RWPE2 (cell line): Measurements from ENCODE around the gene GDF10.
A peak's percentile ranks its signal among the peaks of the same experiment; 100 is the strongest.

Source experiments
- ATAC-seq: fragments of 200-7000 bp; cut with Tn5 transposase; 3 replicates; pipeline ENCODE4 v1.9.1; 2021; ENCODE audit warnings: low read depth
- DNase-seq: peaks from one replicate; pipeline ENCODE4 v3.0.0-alpha.2; 2020; ENCODE audit warnings: low spot score
- H3K27ac ChIP-seq: fragments of 450-650 bp; 2 replicates; pipeline ENCODE4 v1.5.1; 2017; ENCODE audit warnings: mild to moderate bottlenecking; ENCODE audit not compliant: poor library complexity, severe bottlenecking
- H3K27me3 ChIP-seq: fragments of 250-450 bp; sonication (Bioruptor Pico); 2 replicates; pipeline ENCODE4 v1.5.1; 2021; ENCODE audit warnings: mild to moderate bottlenecking, moderate library complexity; ENCODE audit not compliant: insufficient read depth, poor library complexity, severe bottlenecking
- H3K36me3 ChIP-seq: fragments of 250-450 bp; sonication (Bioruptor Pico); 2 replicates; pipeline ENCODE4 v1.5.1; 2020; ENCODE audit warnings: low read depth, mild to moderate bottlenecking, moderate library complexity
- H3K4me1 ChIP-seq: fragments of 250-450 bp; sonication (Bioruptor Pico); 2 replicates; pipeline ENCODE4 v1.5.1; 2021; ENCODE audit warnings: mild to moderate bottlenecking, moderate library complexity; ENCODE audit not compliant: insufficient read depth, poor library complexity, severe bottlenecking
- H3K4me3 ChIP-seq: fragments of 250-450 bp; sonication (Bioruptor Pico); 2 replicates; pipeline ENCODE4 v1.5.1; 2021; ENCODE audit warnings: mild to moderate bottlenecking, moderate library complexity; ENCODE audit not compliant: severe bottlenecking
- H3K9me3 ChIP-seq: fragments of 250-450 bp; sonication (Bioruptor Pico); 2 replicates; pipeline ENCODE4 v1.5.1; 2021; ENCODE audit warnings: mild to moderate bottlenecking, moderate library complexity; ENCODE audit not compliant: severe bottlenecking
- CTCF ChIP-seq: fragments of 450-650 bp; IDR thresholded peaks from one replicate; pipeline ENCODE4 v1.5.1; 2017; ENCODE audit warnings: mild to moderate bottlenecking, moderate library complexity; ENCODE audit not compliant: poor library complexity, severe bottlenecking

GDF10 gene

GRCh38 chr10:47316131-47316530 is 16.1 kb downstream of the GDF10 start:
- peak; percentile 32 for DNase-seq
- no peak overlapping the region for H3K4me3 ChIP-seq
- H3K27me3 ChIP-seq, result no peaks in the 10 kb centered on the region
- H3K27ac ChIP-seq, result no peak overlapping the region
- H3K9me3 ChIP-seq, result no peaks in the 10 kb centered on the region
- ATAC-seq, result no peak
- H3K36me3 ChIP-seq, result no peaks in the 10 kb centered on the region
- no peaks in the 10 kb centered on the region for H3K4me1 ChIP-seq
- TF ChIP-seq CTCF, result no peak

GRCh38 chr10:47317251-47317650 is 17.3 kb downstream of the GDF10 start:
- no peaks in the 10 kb centered on the region for H3K9me3 ChIP-seq
- no peaks in the 10 kb centered on the region for H3K4me1 ChIP-seq
- TF ChIP-seq CTCF, result no peak
- ATAC-seq (no peak), DNase-seq (peak; percentile 36)
- no peaks in the 10 kb centered on the region for H3K27me3 ChIP-seq
- H3K4me3 ChIP-seq, result no peak overlapping the region
- no peaks in the 10 kb centered on the region for H3K36me3 ChIP-seq
- H3K27ac ChIP-seq, result no peak overlapping the region

GRCh38 chr10:47318706-47319105 is 18.7 kb downstream of the GDF10 start:
- Histone ChIP-seq H3K9me3 (no peaks in the 10 kb centered on the region), H3K4me1 (no peaks in the 10 kb centered on the region), H3K27me3 (no peaks in the 10 kb centered on the region), H3K4me3 (no peak overlapping the region), H3K27ac (no peak overlapping the region), H3K36me3 (no peaks in the 10 kb centered on the region)
- no peak for TF ChIP-seq CTCF
- DNase-seq (peak; percentile 31), ATAC-seq (no peak)

GRCh38 chr10:47319784-47320183 is 19.8 kb downstream of the GDF10 start:
- DNase-seq (peak; percentile 16), ATAC-seq (no peak)
- Histone ChIP-seq H3K27ac (no peak overlapping the region), H3K4me1 (no peaks in the 10 kb centered on the region), H3K27me3 (no peaks in the 10 kb centered on the region), H3K4me3 (no peak overlapping the region), H3K36me3 (no peaks in the 10 kb centered on the region), H3K9me3 (no peaks in the 10 kb centered on the region)
- no peak for TF ChIP-seq CTCF

GRCh38 chr10:47320812-47321211 is 20.8 kb downstream of the GDF10 start:
- no peaks in the 10 kb centered on the region for H3K9me3 ChIP-seq
- no peak for TF ChIP-seq CTCF
- H3K27me3 ChIP-seq, result no peaks in the 10 kb centered on the region
- ATAC-seq, result no peak
- H3K36me3 ChIP-seq, result no peaks in the 10 kb centered on the region
- no peaks in the 10 kb centered on the region for H3K4me1 ChIP-seq
- H3K27ac ChIP-seq, result no peak overlapping the region
- peak; percentile 18 for DNase-seq
- H3K4me3 ChIP-seq, result no peak overlapping the region
